ENCODE measurements around the gene ZNF135. TPM values are rescaled to one million over a fixed set of nuclear protein-coding genes. Genes with fewer than 3 reads are reported as not detected.

The ZNF135 gene
- total RNA-seq, 1 donor from 2014 or later = 16.6 TPM

- Mint-ChIP-seq H3K27me3 (ENCODE audit: unreplicated experiment) (peaks cover 16% of the 10 kb centered on the region), H3K4me1 (ENCODE audit: low read depth, unreplicated experiment) (peaks cover 5% of the 10 kb centered on the region), H3K9me3 (ENCODE audit: unreplicated experiment) (peaks cover 41% of the 10 kb centered on the region), H3K27ac (ENCODE audit: unreplicated experiment) (peak overlapping the region; percentile 43), H3K36me3 (ENCODE audit: unreplicated experiment) (peaks cover 34% of the 10 kb centered on the region), H3K4me3 (ENCODE audit: unreplicated experiment) (peak overlapping the region; percentile 82)
- TF ChIP-seq, protein P1, sequence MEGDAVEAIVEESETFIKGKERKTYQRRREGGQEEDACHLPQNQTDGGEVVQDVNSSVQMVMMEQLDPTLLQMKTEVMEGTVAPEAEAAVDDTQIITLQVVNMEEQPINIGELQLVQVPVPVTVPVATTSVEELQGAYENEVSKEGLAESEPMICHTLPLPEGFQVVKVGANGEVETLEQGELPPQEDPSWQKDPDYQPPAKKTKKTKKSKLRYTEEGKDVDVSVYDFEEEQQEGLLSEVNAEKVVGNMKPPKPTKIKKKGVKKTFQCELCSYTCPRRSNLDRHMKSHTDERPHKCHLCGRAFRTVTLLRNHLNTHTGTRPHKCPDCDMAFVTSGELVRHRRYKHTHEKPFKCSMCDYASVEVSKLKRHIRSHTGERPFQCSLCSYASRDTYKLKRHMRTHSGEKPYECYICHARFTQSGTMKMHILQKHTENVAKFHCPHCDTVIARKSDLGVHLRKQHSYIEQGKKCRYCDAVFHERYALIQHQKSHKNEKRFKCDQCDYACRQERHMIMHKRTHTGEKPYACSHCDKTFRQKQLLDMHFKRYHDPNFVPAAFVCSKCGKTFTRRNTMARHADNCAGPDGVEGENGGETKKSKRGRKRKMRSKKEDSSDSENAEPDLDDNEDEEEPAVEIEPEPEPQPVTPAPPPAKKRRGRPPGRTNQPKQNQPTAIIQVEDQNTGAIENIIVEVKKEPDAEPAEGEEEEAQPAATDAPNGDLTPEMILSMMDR (IDR thresholded peaks at IDR 0.05; ENCODE audit: partially characterized antibody, unreplicated experiment) = no peak
- DNase-seq = peak; percentile 45
Observed at GRCh38 chr19:58054901-58055874, 3.9 kb upstream of the ZNF135 start.

DNA sequence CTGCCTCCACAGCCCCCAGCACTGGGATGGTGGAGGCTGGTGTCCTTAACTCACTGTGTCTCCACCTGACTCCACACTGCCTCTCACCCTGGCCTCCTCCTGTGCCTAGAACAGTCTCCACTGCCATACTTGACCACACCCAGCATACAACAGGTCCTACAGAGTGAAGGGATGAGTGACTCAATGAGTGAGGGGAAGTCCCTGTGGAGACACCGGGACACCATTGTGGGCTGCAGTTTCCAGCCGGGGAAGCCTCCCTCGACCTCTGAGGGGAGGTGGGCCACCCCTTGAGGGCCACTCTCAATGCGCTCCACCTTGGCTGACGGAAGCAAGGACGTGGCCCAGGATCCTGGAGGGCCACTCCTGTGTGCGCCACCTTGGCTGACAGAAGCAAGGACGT, 2.8 kb upstream of the ZNF135 start:
- no peak for DNase-seq
- Mint-ChIP-seq H3K9me3 (ENCODE audit: unreplicated experiment) (peaks cover 42% of the 10 kb centered on the region), H3K4me3 (ENCODE audit: unreplicated experiment) (no peak overlapping the region), H3K27me3 (ENCODE audit: unreplicated experiment) (peaks cover 15% of the 10 kb centered on the region), H3K36me3 (ENCODE audit: unreplicated experiment) (peaks cover 34% of the 10 kb centered on the region), H3K27ac (ENCODE audit: unreplicated experiment) (peak overlapping the region; percentile 28), H3K4me1 (ENCODE audit: low read depth, unreplicated experiment) (peaks cover 5% of the 10 kb centered on the region)
- TF ChIP-seq, protein P1 (IDR thresholded peaks at IDR 0.05; ENCODE audit: partially characterized antibody, unreplicated experiment) = no peak

DNA sequence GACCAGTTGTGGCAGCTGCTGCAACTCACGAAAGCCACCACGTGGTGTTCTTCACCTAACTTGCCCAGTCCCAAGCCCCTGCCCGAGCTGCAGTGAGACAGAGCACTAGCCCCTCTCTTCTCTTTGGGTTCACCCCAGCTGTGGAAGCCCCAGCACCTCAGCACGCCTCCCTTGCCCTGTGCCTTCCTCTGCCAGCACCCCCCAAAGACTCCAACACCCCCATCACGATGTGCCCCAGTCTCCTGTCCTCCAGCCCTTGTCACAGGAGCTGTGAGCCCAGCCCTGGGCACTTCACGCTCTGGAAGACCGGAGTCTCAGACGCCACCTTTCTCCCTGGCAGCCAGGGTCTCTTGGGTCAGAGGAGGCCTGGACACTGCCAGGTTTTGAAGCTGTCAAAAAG, 2.2 kb upstream of the ZNF135 start:
- DNase-seq = no peak
- TF ChIP-seq, protein P1 (IDR thresholded peaks at IDR 0.05; ENCODE audit: partially characterized antibody, unreplicated experiment) = no peak
- H3K4me3 Mint-ChIP-seq (ENCODE audit: unreplicated experiment) = no peak overlapping the region
- peaks cover 5% of the 10 kb centered on the region for H3K4me1 Mint-ChIP-seq (ENCODE audit: low read depth, unreplicated experiment)
- no peak overlapping the region for H3K27ac Mint-ChIP-seq (ENCODE audit: unreplicated experiment)
- H3K9me3 Mint-ChIP-seq (ENCODE audit: unreplicated experiment) = peaks cover 39% of the 10 kb centered on the region
- peaks cover 40% of the 10 kb centered on the region for H3K36me3 Mint-ChIP-seq (ENCODE audit: unreplicated experiment)
- H3K27me3 Mint-ChIP-seq (ENCODE audit: unreplicated experiment) = peaks cover 15% of the 10 kb centered on the region

DNA sequence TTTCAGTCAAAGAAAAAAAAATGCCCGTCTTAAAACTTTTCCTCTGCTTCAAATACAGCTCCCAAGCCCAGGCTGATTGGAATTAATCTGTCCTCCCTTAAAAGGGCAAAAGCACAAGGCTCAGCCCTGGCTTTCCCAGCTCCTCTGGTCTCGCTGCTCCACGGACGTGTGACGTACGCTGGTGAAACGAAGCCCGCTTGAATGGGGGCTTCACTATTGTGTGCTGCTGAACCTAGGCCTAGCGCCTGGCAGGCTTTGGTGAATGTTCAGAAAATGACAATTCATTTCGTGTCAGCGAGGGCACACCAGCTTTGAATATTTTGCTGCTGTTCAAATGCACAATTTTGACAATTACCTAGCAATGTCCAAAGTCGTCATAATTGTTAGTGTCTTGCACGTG, 615 bp upstream of the ZNF135 start:
- Mint-ChIP-seq H3K27ac (ENCODE audit: unreplicated experiment) (peak overlapping the region; percentile 97), H3K27me3 (ENCODE audit: unreplicated experiment) (peaks cover 17% of the 10 kb centered on the region), H3K36me3 (ENCODE audit: unreplicated experiment) (peaks cover 46% of the 10 kb centered on the region), H3K9me3 (ENCODE audit: unreplicated experiment) (peaks cover 40% of the 10 kb centered on the region), H3K4me3 (ENCODE audit: unreplicated experiment) (peak overlapping the region; percentile 87), H3K4me1 (ENCODE audit: low read depth, unreplicated experiment) (peaks cover 5% of the 10 kb centered on the region)
- no peak for DNase-seq
- TF ChIP-seq, protein P1 (IDR thresholded peaks at IDR 0.05; ENCODE audit: partially characterized antibody, unreplicated experiment) = no peak

DNA sequence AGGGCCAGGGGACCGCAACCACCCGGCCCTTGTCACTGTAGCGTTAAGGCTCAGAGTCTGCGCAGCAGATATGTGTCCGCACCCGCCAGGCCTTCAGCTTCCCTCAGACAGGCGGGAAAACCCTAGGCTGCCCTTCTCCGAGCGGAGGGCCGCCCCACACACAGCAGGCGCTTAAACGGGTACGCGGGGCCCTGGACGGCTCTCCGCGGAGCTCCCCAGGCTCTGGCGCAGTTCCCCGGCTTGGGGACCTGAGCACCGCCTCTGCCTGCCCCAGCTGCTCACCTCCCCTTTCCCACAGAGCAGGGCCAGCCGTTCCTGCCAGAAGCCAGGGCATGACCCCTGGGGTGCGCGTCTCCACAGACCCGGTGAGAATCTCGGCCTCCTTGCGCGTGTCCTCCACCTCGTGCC, 593 bp downstream of the ZNF135 start:
- Mint-ChIP-seq H3K4me3 (ENCODE audit: unreplicated experiment) (peak overlapping the region; percentile 87), H3K27ac (ENCODE audit: unreplicated experiment) (peak overlapping the region; percentile 97), H3K9me3 (ENCODE audit: unreplicated experiment) (peaks cover 37% of the 10 kb centered on the region), H3K4me1 (ENCODE audit: low read depth, unreplicated experiment) (peaks cover 5% of the 10 kb centered on the region), H3K27me3 (ENCODE audit: unreplicated experiment) (peaks cover 14% of the 10 kb centered on the region), H3K36me3 (ENCODE audit: unreplicated experiment) (peaks cover 52% of the 10 kb centered on the region)
- no peak for DNase-seq
- TF ChIP-seq, protein P1 (IDR thresholded peaks at IDR 0.05; ENCODE audit: partially characterized antibody, unreplicated experiment) = no peak

Data from glutamatergic neuron (in vitro differentiated cells).